Measurements from ENCODE around the gene SOCS6. TPM values are rescaled to one million over a fixed set of nuclear protein-coding genes. Genes with fewer than 3 reads are reported as not detected.
"Not testable (repeated sequence)": the region's sequence is repeated elsewhere in the genome, so short reads cannot be mapped to it uniquely, and the experiment has no call there.

Gene SOCS6
- total RNA-seq, 2 experiments from 2014 or later: 2.1 TPM

DNA sequence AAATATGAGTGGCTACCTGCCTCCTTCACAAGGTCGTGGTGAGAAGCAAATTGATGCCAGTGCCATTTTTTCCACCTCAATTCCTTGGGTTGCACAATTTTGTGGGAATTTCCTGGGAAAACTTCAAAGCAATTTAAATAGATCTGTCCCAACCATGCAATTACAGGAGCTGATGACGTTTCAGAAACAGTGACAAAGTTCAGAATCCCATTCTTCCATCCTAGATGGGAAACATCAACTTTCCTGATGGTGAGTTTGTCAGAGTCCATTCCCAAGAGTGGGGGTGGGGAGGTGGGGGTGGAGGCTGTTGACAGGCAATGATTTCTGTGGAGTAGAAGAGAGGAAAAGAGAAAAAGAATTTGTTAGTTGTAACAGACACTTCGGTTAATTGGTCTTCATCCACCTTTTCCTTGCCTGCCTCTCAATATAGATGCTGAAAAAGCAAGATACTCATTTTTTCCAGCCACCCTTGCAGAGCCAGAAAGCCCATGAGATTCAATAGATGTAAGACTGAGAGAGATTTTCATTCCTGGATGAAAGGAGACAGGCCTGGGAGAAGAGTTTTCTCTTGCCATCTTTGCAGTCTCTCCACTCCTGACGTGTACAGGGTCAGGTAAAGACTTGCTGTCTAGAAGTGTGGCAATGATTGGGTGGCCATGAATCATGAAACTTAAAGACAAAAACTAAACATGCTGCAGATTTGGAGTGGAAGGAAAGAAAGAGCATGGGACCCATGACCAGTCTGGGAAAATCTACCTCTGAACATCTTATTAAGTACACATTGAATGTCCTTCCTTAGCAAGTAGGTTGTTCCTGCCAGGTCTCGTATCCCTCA is 47.3 kb downstream of the SOCS6 start:
- no peak overlapping the region for H3K4me3 Mint-ChIP-seq
- ChIA-PET POLR2A (no interaction called here), CTCF (no interaction called here)
- no peak for DNase-seq
- no peaks in the 10 kb centered on the region for H3K27me3 Mint-ChIP-seq
- no peak overlapping the region for H3K27ac Mint-ChIP-seq
- no peaks in the 10 kb centered on the region for H3K4me1 Mint-ChIP-seq
- H3K9me3 Mint-ChIP-seq: no peaks in the 10 kb centered on the region
- no peaks in the 10 kb centered on the region for H3K36me3 Mint-ChIP-seq (ENCODE audit: low read depth)

- DNase-seq: no peak
- CTCF ChIA-PET: no interaction called here
- POLR2A ChIA-PET: no interaction called here
- no peaks in the 10 kb centered on the region for H3K36me3 Mint-ChIP-seq (ENCODE audit: low read depth)
- no peak overlapping the region for H3K27ac Mint-ChIP-seq
- no peak overlapping the region for H3K4me3 Mint-ChIP-seq
- no peaks in the 10 kb centered on the region for H3K27me3 Mint-ChIP-seq
- no peaks in the 10 kb centered on the region for H3K9me3 Mint-ChIP-seq
- H3K4me1 Mint-ChIP-seq: no peaks in the 10 kb centered on the region
These were observed 48.5 kb downstream of the SOCS6 start for GRCh38 chr18:70337139-70337972.

DNA sequence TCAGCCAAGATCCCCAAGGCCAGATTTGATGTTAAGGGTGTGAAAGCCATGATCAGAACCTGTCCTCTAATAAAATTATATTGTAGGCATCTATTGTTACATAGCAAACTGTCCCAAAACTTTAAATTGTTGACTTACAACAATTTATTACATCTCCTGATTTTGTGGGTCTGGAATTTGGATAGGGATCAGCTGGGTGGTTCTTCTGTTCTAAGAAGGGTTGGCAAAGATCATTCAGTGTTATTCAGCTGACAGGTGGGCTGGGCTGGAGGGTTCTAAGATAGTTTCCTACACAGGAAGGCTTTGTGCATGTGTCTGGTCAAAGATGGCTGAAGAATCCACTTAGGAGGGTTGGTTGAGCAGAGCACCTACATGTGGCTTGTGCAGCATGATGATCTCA is 50.0 kb downstream of the SOCS6 start:
- Mint-ChIP-seq H3K27ac (no peak overlapping the region), H3K4me1 (no peaks in the 10 kb centered on the region), H3K9me3 (no peaks in the 10 kb centered on the region), H3K27me3 (no peaks in the 10 kb centered on the region), H3K4me3 (no peak overlapping the region), H3K36me3 (ENCODE audit: low read depth) (no peaks in the 10 kb centered on the region)
- POLR2A ChIA-PET: no interaction called here
- CTCF ChIA-PET: no interaction called here
- DNase-seq: no peak

DNA sequence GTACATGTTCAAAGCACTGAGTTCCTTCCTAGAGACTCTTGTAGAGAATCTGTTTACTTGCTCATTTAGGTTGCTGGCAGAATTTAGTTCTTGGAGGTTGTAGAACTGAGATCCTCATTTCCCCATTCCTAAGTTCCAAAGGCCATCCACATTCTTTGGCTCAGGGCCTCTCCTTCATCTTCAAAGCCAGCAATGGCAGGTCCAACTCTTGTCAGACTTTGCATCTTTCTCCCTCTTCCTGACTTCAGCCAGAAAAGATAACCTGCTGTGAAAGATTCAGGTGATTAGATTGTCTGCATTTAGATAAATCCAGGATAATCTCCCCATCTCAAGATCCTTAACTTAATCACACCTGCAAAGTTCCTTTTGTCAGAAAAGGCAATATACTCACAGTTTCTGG is 51.1 kb downstream of the SOCS6 start:
- Mint-ChIP-seq H3K9me3 (no peaks in the 10 kb centered on the region), H3K27me3 (no peaks in the 10 kb centered on the region)
- CTCF ChIA-PET: no interaction called here

DNA sequence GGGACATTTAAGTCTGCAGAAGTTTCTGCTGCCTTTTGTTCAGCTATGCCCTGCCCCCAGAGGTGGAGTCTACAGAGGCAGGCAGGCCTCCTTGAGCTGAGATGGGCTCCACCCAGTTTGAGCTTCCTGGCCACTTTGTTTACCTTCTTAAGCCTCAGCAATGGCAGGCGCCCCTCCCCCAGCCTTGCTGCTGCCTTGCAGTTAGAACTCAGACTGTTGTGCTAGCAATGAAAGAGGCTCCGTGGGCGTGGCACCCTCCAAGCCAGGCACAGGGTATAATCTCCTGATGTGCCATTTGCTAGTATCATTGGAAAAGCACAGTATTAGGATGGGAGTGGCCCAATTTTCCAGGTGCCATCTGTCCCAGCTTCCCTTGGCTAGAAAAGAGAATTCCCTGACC is 59.6 kb downstream of the SOCS6 start:
- CTCF ChIA-PET; H3K9me3 Mint-ChIP-seq; H3K4me3 Mint-ChIP-seq; H3K36me3 Mint-ChIP-seq (ENCODE audit: low read depth); H3K27me3 Mint-ChIP-seq; H3K27ac Mint-ChIP-seq; H3K4me1 Mint-ChIP-seq; POLR2A ChIA-PET: not testable (repeated sequence)
- DNase-seq: peak; percentile 20

More for the DNA sequence above, 51.1 kb downstream of the SOCS6 start:
- no peak for DNase-seq
- no peak overlapping the region for H3K27ac Mint-ChIP-seq
- H3K36me3 Mint-ChIP-seq (ENCODE audit: low read depth): no peaks in the 10 kb centered on the region
- H3K4me1 Mint-ChIP-seq: no peaks in the 10 kb centered on the region
- POLR2A ChIA-PET: interaction anchor here (1.1 kb wide), 1 partner anchor 16 kb away, joined by 3 read pairs; no protein-coding TSS in a partner anchor
- no peak overlapping the region for H3K4me3 Mint-ChIP-seq

- CTCF ChIA-PET: no interaction called here
- no peaks in the 10 kb centered on the region for H3K27me3 Mint-ChIP-seq
These were observed 60.5 kb downstream of the SOCS6 start for GRCh38 chr18:70349316-70349715.

GRCh38 chr18:70354080-70354479 is 65.2 kb downstream of the SOCS6 start:
- H3K27me3 Mint-ChIP-seq: no peaks in the 10 kb centered on the region
- H3K4me3 Mint-ChIP-seq: no peak overlapping the region
- H3K9me3 Mint-ChIP-seq: peaks cover 3% of the 10 kb centered on the region
- no peaks in the 10 kb centered on the region for H3K4me1 Mint-ChIP-seq
- ChIA-PET CTCF (no interaction called here), POLR2A (no interaction called here)
- H3K36me3 Mint-ChIP-seq (ENCODE audit: low read depth): no peaks in the 10 kb centered on the region
- no peak for DNase-seq
- H3K27ac Mint-ChIP-seq: no peak overlapping the region

More at GRCh38 chr18:70349316-70349715, 60.5 kb downstream of the SOCS6 start:
- Mint-ChIP-seq H3K9me3 (peaks cover 3% of the 10 kb centered on the region), H3K36me3 (ENCODE audit: low read depth) (no peaks in the 10 kb centered on the region), H3K4me3 (no peak overlapping the region), H3K4me1 (no peaks in the 10 kb centered on the region), H3K27ac (no peak overlapping the region)
- POLR2A ChIA-PET: interaction anchor here (1.0 kb wide), 1 partner anchor 9 kb away, joined by 3 read pairs; no protein-coding TSS in a partner anchor
- DNase-seq: no peak

GRCh38 chr18:70354771-70355170 is 65.9 kb downstream of the SOCS6 start:
- Mint-ChIP-seq H3K9me3 (peaks cover 3% of the 10 kb centered on the region), H3K27ac (no peak overlapping the region), H3K4me3 (no peak overlapping the region), H3K36me3 (ENCODE audit: low read depth) (no peaks in the 10 kb centered on the region), H3K27me3 (no peaks in the 10 kb centered on the region), H3K4me1 (no peaks in the 10 kb centered on the region)
- ChIA-PET POLR2A (no interaction called here), CTCF (no interaction called here)
- DNase-seq: no peak

GRCh38 chr18:70355620-70356385 is 67.0 kb downstream of the SOCS6 start:
- CTCF ChIA-PET: interaction anchor here (0.5 kb wide), 1 partner anchor 36 kb away, joined by 3 read pairs; no protein-coding TSS in a partner anchor
- POLR2A ChIA-PET: interaction anchor here (1.1 kb wide), 1 partner anchor 15 kb away, joined by 3 read pairs; no protein-coding TSS in a partner anchor

GRCh38 chr18:70358105-70358406 is 69.2 kb downstream of the SOCS6 start:
- H3K9me3 Mint-ChIP-seq; H3K4me1 Mint-ChIP-seq; H3K27me3 Mint-ChIP-seq; CTCF ChIA-PET; DNase-seq; H3K4me3 Mint-ChIP-seq; H3K36me3 Mint-ChIP-seq (ENCODE audit: low read depth); H3K27ac Mint-ChIP-seq: not testable (repeated sequence)
- POLR2A ChIA-PET: interaction anchor here (0.9 kb wide), 1 partner anchor 8 kb away, joined by 3 read pairs; no protein-coding TSS in a partner anchor

More at GRCh38 chr18:70355620-70356385, 67.0 kb downstream of the SOCS6 start:
- Mint-ChIP-seq H3K27me3 (no peaks in the 10 kb centered on the region), H3K4me1 (no peaks in the 10 kb centered on the region), H3K4me3 (no peak overlapping the region), H3K27ac (no peak overlapping the region), H3K9me3 (peaks cover 3% of the 10 kb centered on the region), H3K36me3 (ENCODE audit: low read depth) (no peaks in the 10 kb centered on the region)
- DNase-seq: no peak

GRCh38 chr18:70359071-70359470 is 70.2 kb downstream of the SOCS6 start:
- POLR2A ChIA-PET: interaction anchor here (0.9 kb wide), 1 partner anchor 9 kb away, joined by 3 read pairs; no protein-coding TSS in a partner anchor
- Mint-ChIP-seq H3K27me3 (no peaks in the 10 kb centered on the region), H3K9me3 (no peaks in the 10 kb centered on the region), H3K27ac (no peak overlapping the region), H3K4me3 (no peak overlapping the region), H3K36me3 (ENCODE audit: low read depth) (no peaks in the 10 kb centered on the region), H3K4me1 (no peaks in the 10 kb centered on the region)
- no peak for DNase-seq
- CTCF ChIA-PET: no interaction called here

- ChIA-PET CTCF (no interaction called here), POLR2A (no interaction called here)
- H3K4me3 Mint-ChIP-seq: no peak overlapping the region
- no peaks in the 10 kb centered on the region for H3K9me3 Mint-ChIP-seq
- DNase-seq: no peak
- H3K36me3 Mint-ChIP-seq (ENCODE audit: low read depth): no peaks in the 10 kb centered on the region
- H3K27me3 Mint-ChIP-seq: peaks cover 2% of the 10 kb centered on the region
- H3K27ac Mint-ChIP-seq: no peak overlapping the region
- H3K4me1 Mint-ChIP-seq: no peaks in the 10 kb centered on the region
These were observed 73.4 kb downstream of the SOCS6 start for GRCh38 chr18:70362258-70362657.

- no peak for DNase-seq
- H3K4me3 Mint-ChIP-seq: no peak overlapping the region
- no peak overlapping the region for H3K27ac Mint-ChIP-seq
- ChIA-PET POLR2A (interaction anchor here (0.6 kb wide), 1 partner anchor 21 kb away, joined by 3 read pairs; no protein-coding TSS in a partner anchor), CTCF (no interaction called here)
- no peaks in the 10 kb centered on the region for H3K4me1 Mint-ChIP-seq
- H3K27me3 Mint-ChIP-seq: peaks cover 5% of the 10 kb centered on the region
- H3K36me3 Mint-ChIP-seq (ENCODE audit: low read depth): no peaks in the 10 kb centered on the region
- H3K9me3 Mint-ChIP-seq: no peaks in the 10 kb centered on the region
These were observed 75.0 kb downstream of the SOCS6 start for GRCh38 chr18:70363861-70364260.
